HG03064 (cell line): ENCODE measurements around the gene B4GALT4.
"Not testable (repeated sequence)": the region's sequence is repeated elsewhere in the genome, so short reads cannot be mapped to it uniquely, and the experiment has no call there.

Experiments used
- ATAC-seq: cut with Tn5 transposase; IDR thresholded peaks from one replicate; pipeline ENCODE4 v1.9.1; 2021; ENCODE audit warnings: low read depth; ENCODE audit not compliant: unreplicated experiment

The B4GALT4 gene, protein sequence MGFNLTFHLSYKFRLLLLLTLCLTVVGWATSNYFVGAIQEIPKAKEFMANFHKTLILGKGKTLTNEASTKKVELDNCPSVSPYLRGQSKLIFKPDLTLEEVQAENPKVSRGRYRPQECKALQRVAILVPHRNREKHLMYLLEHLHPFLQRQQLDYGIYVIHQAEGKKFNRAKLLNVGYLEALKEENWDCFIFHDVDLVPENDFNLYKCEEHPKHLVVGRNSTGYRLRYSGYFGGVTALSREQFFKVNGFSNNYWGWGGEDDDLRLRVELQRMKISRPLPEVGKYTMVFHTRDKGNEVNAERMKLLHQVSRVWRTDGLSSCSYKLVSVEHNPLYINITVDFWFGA

DNA sequence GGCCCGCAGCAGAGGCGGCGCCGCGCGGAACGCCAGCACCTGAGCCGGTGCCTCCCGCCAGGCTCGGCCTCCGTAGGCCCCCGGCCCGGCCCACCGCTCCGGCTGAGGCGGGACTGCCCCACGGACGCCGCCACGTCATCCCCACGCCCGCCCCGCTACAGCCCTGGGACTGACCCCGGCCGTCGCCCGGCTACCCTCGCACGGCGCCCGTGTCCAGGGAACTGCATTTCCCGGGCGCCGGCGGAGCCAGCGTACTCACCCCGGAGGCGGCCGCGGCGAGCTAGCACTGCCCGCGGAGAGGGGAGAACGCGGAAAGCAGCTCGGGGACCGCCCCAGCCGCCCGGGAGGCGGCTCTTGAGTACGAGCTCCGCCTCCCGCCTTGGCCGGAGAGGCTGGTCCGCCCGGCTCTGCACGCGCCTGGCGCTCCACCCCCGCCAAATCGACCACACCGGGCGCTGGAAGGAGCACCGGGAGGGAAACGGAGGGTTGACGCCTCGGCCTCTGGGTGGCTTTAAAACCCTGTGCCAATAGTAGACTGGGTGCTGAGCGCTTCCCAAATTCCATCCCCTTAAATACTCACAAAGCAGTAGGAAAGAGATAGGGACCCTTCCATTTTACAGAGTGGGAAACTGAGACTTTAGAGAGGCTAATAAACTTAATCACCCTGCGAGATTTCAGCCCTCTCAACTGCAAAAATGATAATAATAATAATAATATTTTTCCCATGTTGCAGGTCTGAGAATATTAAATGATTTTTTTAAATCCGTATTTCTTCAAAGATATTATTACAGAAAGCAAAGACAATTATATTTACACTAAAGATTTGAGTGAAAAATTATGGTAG lies at the start of gene B4GALT4:
TSS of gene B4GALT4 (minus strand) at position 288 of the 844 bp plus-strand sequence. CDS start 10,779 bp downstream, outside the sequence.
- peak; percentile 88 for ATAC-seq

DNA sequence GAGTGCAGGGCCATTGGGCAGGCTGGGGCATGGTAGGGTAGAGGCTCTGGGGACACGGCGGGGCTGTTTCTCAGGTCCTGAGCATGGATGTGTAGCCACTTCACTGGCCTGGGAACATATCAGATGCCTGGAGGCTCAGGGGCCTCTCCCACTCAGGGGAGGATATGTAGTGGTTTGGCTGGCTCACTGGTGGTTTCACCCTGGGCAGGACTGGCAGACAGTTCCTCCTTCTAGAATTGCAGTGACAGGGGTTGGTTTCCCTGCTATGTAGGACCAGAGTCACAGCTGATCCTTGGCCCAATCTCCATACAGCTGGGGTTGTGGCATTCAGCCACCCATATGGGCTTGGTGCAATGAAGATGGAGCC lies 48.7 kb upstream of the B4GALT4 start:
- ATAC-seq, result no peak

DNA sequence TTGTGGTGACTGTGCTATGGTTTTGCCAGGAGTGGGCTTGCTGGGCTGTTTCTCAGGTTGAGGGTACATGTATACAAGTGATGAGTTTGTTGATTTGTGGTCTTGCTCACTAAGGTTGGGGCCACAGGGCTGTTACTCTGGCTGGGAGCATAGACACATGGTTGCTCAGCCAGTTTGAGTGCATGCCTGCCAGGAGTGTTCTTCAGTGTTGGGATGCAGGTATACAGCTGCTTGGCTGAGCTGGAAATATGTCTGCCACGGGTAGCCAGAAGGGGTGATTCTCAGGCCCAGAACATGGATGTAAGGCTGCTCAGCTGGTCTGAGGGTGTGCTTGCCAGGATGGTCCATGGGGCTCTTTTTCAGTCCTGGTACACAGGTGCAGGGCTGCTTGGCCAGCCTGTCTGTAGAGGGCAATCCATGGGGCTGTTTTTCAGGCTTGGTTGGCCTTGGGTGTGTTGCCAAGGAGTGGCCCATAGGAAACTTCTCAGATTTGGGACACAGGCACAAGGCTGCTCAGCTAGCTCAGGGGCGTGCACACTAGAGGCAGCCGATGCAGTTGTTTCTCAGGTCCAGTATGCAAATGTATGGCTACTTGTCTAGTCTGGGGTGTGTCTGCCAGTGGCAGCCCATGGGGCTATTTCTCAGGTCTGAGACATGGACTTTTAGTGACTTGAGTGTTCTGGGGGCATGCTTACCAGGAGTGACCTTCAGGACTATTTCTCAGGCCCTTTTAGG lies 48.2 kb upstream of the B4GALT4 start:
- ATAC-seq, result no peak

DNA sequence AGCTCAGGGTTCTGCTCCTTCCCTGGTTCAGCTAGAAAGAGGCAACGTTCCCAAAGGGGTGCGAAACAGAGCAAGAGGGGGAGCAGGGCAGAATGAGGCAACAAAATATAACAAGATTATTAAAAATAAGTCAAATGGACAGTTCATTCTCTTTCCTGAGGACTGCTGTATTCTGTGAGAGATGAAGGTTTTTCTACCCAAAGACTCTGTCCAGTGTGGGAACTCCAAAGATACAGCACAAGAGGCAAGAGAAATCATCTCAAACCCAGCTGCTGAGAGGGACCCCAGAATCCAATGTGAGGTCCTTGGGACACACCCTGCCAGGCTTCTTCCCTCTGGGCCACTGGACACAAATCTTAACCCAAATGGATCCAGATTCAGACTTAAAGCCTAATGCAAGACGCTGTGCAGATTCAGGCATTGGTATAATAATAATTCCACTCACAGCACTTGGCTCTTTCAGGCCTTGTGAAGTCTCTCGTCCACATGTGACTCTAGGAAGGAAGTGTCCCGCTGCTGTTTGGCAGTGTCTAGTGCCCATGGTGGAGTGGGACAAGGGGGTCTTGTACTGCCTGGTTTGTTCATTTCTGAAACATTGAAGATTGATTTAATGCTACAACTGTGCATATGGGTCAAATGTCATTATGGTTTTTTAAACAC lies 39.0 kb upstream of the B4GALT4 start:
- ATAC-seq, result no peak

DNA sequence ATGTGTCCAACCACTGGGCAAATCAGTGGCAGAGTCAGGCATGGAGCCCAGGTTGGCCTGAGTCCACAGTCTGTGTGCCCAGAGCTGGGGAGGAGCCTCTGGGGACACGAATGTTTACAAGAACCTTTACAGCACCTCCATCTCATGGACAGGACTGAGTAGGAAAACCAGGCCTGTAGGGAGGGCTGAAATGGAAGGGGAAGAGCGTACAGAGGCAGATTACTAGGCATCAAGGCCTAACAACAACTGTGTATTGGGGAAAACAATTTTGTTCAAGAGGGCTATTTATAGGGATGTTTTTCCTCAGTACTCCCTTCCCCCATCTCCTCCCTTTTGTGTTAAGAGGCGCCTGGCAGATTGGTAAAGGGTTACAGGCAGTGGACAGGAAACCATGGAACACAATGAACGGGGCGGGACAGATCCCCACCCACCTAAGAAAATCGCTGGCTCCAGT lies 38.5 kb upstream of the B4GALT4 start:
- ATAC-seq, result no peak

DNA sequence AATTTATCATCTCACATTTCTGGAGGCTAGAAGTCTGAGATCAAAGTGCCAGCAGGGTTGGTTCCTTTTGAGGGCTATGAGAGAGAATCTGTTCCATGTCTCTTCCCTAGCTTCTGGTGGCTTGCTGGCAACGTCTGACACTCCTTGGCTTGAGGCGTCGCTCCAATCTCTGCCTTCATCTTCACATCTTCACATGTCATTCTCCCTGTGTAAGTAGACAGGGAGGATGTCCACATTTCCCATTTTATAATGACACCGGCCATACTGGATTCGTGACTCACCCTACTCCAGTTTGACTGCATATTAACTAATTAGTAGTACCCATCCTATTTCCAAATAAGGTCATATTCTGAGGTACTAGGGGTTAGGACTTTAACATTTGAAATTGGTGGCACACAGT lies 36.0 kb upstream of the B4GALT4 start:
- ATAC-seq, result no peak

DNA sequence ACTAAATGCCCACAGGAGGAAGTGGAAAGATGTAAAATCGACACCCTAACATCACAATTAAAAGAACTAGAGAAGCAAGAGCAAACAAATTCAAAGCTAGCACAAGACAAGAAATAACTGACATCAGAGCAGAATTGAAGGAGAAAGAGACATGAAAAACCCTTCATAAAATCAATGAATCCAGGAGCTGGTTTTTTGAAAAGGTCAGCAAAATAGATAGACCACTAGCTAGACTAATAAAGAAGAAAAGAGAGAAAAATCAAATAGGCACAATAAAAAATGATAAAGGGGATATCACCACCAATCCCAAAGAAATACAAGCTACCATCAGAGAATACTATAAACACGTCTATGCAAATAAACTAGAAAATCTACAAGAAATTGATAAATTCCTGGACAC lies 29.5 kb upstream of the B4GALT4 start:
- not testable (repeated sequence) for ATAC-seq

DNA sequence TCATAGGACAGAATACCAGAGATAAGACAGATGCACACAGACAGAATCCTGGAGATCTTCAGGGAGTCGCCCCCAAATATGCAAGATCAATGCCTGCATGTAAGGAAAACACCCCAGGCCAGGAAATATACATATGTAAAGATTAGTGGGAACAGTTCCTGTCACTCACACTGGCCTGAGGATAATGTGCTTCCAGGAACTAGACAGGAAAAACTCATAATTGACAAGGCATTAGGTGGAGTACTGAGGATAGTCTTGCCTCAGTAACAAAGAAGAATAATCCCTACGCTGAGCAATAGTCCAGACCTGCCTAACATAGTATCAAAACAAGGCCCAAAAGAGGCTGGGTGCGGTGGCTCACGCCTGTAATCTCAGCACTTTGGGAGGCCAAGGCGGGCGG lies 20.4 kb upstream of the B4GALT4 start:
- no peak for ATAC-seq

DNA sequence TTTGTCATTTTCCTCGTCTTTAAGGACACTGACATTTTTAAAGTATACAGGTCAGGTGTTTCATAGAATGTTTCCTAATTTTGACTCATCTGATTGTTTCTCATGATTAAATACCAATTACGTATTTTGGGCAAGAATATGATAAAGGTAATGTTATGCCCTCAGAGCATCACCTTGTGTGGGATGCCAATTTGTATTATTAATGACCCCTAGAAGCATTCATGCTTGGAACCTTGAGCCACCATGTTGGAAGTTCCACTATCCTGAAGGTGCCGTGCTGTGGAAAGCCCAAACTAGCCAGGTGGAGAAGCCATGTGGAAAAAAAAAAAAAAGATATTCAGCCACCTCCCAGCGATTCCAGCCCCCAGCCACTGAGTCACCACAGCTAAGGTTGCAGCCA lies 19.1 kb upstream of the B4GALT4 start:
- ATAC-seq, result no peak

DNA sequence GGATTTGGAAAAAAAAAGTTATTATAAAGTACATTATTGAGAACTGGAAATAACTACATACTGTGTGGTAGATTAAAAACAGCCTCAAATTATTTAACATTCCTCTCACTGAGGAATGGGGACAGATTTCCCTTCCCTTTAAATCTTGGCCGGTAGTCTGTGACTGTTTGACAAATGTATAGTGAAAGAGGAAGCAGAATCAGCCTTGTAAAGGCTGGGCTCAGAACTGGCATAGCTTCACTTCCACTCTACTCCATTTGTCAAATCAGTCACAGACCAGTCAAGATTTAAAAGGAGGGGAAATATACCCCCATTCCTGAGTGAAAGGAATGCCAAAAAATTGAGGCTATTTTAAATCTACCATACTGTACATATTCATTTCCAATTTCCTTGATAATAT lies 18.2 kb upstream of the B4GALT4 start:
- peak; percentile 95 for ATAC-seq

DNA sequence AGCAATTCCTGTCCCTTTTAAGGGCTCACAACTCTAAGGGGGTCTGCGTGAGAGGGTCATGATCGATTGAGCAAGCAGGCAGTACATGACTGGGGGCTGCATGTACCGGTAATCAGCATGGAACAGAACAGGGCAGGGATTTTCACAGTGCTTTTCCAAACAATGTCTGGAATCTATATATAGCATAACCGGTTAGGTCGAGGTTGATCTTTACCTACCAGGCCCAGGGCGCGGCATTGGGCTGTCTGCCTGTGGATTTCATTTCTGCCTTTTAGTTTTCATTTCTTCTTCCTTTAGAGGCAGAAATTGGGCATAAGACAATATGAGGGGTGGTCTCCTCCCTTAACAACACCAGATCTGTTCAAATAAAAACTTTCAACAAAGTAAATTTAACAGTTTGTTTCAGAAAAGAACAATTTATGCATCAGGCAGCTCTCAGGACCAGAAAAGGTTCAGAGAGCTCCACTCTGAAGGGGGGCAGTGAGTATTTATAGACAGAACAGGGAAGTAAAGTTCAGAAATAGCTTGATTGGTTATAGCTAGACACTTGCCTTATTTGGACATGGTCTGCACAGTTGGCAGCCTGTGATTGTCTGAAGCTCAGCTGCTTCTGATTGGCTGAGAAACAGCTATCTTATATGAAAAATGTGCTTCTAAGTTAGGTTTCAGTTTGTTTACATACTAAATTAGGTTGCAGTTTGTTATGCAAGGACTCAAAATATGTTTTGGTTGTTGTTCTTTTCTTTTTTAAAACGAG lies 17.2 kb upstream of the B4GALT4 start:
- ATAC-seq, result no peak

DNA sequence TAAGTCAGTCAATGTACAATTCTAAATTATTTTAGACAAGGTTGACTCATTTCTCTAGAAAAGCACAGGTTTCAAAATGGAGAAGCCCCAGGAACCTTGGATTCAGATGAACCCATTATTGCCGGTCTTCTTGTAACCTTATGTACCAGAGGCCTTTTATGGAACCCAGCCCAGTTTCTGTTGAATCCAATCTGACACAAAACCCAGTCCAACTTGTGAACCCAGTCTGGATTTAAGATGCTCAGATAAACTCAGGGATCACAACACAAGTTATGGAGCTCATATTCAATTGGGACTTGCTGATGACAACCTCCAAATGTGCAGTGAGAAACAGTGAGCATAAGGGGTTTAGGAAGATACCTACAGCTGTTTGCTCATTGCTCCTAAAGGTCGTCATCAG lies 16.4 kb upstream of the B4GALT4 start:
- ATAC-seq, result no peak

DNA sequence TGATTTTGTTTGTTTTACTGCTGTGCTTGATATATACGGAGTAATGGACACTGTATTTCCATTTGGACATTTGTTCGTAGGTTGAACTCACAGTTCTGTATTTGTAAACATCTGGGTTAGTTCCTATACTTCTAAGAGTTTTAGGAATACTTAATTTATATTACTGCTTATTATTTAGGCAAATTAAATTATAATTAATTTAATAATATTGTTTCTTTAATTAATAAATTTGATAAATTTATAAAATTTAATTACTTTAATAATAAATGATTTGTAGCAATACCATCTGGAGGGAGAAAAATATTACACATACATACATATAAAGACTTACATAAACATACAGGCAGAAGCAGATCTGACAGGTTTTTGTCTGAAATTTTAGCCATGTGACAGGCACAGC lies 14.5 kb upstream of the B4GALT4 start:
- ATAC-seq, result no peak

DNA sequence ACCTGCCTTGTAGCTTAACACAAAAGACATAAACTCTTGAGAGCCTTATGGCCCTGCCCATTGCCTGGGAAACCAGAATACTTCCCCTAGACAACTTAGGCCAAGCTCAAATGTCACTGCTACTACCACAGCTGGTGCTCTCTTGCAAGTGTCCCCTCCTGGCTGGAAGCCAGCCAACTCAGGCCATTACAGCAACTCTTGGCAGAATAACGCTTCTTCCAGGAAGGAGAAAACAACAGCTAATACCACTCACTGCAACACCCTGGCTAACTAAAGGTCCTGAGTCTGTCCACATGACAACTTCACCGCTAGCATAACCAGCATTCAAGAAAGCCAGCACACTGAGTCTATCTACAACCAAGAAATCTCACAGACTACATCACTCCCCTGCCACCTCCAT lies 5.1 kb upstream of the B4GALT4 start:
- ATAC-seq, result no peak

DNA sequence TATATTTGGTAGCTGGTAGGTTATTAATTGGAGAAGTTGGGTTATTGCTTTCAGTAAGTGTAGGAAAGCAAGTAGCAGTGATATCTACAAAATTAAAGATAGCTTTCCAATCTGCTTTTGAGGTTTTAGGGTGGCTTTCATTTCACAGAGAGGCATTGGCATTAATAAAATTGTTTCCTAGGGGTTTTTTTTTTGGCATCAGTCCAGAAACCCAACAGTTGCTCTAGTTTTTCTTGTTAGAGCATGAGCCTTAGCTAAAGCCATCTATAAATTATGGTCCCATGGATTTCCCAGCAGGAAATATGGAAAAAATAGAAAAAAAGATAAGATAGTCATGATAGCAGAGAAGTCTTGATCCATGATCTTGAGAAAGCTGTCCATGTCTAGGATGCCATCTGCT lies 3.0 kb upstream of the B4GALT4 start:
- no peak for ATAC-seq

DNA sequence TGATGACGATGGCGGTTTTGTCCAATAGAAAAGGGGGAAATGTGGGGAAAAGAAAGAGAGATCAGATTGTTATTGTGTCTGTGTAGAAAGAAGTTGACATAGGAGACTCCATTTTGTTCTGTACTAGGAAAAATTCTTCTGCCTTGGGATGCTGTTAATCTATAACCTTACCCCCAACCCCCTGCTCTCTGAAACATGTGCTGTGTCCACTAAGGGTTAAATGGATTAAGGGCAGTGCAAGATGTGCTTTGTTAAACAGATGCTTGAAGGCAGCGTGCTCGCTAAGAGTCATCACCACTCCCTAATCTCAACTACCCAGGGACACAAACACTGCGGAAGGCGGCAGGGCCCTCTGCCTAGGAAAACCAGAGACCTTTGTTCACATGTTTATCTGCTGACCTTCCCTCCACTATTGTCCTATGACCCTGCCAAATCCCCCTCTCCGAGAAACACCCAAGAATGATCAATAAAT lies 2.4 kb upstream of the B4GALT4 start:
- not testable (repeated sequence) for ATAC-seq

DNA sequence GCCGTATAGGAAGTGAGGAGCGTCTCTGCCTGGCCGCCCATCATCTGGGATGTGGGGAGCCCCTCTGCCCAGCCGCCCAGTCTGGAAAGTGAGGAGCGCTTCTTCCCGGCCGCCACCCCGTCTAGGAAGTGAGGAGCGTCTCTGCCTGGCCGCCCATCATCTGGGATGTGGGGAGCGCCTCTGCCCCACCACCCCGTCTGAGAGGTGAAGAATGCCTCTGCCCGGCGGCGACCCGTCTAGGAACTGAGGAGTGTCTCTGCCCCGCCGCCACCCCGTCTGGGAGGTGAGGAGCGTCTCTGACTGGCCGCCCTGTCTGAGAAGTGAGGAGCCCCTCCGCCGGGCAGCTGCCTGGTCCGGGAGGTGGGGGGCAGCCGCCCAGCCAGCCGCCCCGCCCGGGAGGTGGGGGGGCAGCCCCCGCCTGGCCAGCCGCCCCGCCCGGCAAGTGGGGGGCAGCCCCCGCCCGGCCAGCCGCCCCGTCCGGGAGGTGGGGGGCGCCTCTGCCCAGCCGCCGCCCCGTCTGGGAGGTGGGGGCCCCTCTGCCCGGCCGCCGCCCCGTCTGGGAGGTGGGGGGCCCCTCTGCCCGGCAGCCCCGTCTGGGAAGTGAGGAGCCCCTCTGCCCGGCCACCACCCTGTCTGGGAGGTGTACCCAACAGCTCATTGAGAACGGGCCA lies 1.8 kb upstream of the B4GALT4 start:
- ATAC-seq, result not testable (repeated sequence)

DNA sequence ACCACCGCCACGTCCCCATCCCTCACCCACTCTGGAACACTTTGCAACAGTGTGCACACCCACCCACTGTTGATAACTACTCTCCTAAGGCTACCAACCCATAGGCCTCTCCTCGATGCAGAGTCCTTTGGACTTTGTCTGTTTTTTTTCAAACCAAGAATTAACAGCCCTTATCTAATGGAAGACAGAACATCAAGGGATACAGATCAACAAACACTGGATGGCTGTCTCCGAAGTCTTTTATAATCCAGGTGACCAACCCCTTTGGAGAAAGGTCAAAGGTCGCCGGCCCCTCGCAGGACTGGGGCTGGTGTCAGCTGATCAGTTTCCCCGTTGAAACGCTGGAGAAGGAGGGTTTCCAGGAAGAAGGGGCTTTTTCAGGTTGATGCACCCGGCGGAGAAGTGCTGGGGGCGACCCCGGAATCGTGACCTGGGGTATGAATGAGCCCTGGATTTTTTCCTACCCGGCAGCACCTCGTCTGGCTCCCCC lies 532 bp downstream of the B4GALT4 start:
- peak; percentile 21 for ATAC-seq

DNA sequence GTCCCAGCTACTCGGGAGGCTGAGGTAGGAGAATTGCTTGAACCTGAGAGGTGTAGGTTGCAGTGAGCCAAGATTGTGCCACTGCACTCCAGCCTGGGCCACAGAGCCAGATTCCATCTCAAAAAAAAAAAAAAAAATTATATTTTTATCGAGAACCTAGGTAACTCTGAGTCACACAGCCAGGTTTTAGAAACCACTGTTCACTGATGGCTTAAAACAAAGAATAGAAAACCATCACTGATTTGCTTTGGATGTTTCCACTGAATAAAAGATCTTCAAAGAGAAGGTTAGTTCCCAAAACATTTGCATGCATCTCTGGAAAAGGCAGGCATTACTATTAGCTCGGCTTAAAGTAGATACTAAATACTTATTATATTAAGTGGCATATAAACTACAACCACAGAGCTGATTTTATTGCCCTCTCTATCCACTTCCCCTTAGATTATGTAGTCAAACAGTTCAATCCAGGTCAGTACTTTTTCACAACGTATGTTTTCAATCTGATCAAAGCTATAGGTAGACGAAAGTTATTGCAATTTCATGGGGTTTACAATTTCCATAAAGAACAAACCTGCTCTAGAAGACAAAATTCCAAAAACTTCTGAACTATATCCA lies 1.4 kb downstream of the B4GALT4 start:
- ATAC-seq, result no peak
